ENCODE measurements around the gene MAGEA3.
"Not testable (repeated sequence)": the region's sequence is repeated elsewhere in the genome, so short reads cannot be mapped to it uniquely, and the experiment has no call there.

MAGEA3 gene

GRCh38 chrX:152733261-152733975, 34.8 kb downstream of the MAGEA3 start, which contains the start of the genes CSAG1 and MAGEA12:
TSS of gene CSAG1 (minus strand) at chrX:152733721. CDS start at chrX:152732460, 1,261 bp downstream.
TSS of gene MAGEA12 (plus strand) at chrX:152733757. CDS start at chrX:152736162, 2,405 bp downstream.
- Histone ChIP-seq H3K9me3 (no peaks in the 10 kb centered on the region), H3K36me3 (no peaks in the 10 kb centered on the region), H3K4me1 (no peaks in the 10 kb centered on the region), H3K27me3 (no peaks in the 10 kb centered on the region), H3K4me3 (ENCODE audit: low read depth, low read length) (no peak within 1 kb of the TSS)
- TF ChIP-seq CTCF (IDR thresholded peaks at IDR 0.05; ENCODE audit: low read depth, low read length), result no peak
- DNase-seq, result no peak

- H3K9me3 ChIP-seq; H3K27me3 ChIP-seq; H3K36me3 ChIP-seq; DNase-seq; H3K4me3 ChIP-seq (ENCODE audit: low read depth, low read length); H3K4me1 ChIP-seq: not testable (repeated sequence)
These were observed 35.7 kb downstream of the MAGEA3 start for GRCh38 chrX:152734143-152734858.

- Histone ChIP-seq H3K4me3 (ENCODE audit: low read depth, low read length) (no peak overlapping the region), H3K9me3 (no peaks in the 10 kb centered on the region), H3K4me1 (no peaks in the 10 kb centered on the region), H3K36me3 (no peaks in the 10 kb centered on the region), H3K27me3 (no peaks in the 10 kb centered on the region)
- TF ChIP-seq CTCF (IDR thresholded peaks at IDR 0.05; ENCODE audit: low read depth, low read length), result no peak
- no peak for DNase-seq
These were observed 36.5 kb downstream of the MAGEA3 start for GRCh38 chrX:152735101-152735500.

- Histone ChIP-seq H3K9me3 (no peaks in the 10 kb centered on the region), H3K27me3 (no peaks in the 10 kb centered on the region), H3K4me3 (ENCODE audit: low read depth, low read length) (no peak overlapping the region), H3K36me3 (no peaks in the 10 kb centered on the region), H3K4me1 (no peaks in the 10 kb centered on the region)
- TF ChIP-seq CTCF (IDR thresholded peaks at IDR 0.05; ENCODE audit: low read depth, low read length), result no peak
- DNase-seq, result no peak
These were observed 37.4 kb downstream of the MAGEA3 start for GRCh38 chrX:152735860-152736511.

GRCh38 chrX:152736528-152736927, 37.9 kb downstream of the MAGEA3 start:
- H3K27me3 ChIP-seq; H3K4me1 ChIP-seq; H3K9me3 ChIP-seq; H3K4me3 ChIP-seq (ENCODE audit: low read depth, low read length); DNase-seq; H3K36me3 ChIP-seq: not testable (repeated sequence)

GRCh38 chrX:152738560-152738959, 40.0 kb downstream of the MAGEA3 start:
- DNase-seq, result no peak
- no peaks in the 10 kb centered on the region for H3K27me3 ChIP-seq
- no peaks in the 10 kb centered on the region for H3K4me1 ChIP-seq
- no peak overlapping the region for H3K4me3 ChIP-seq (ENCODE audit: low read depth, low read length)
- H3K36me3 ChIP-seq, result no peaks in the 10 kb centered on the region
- TF ChIP-seq CTCF (IDR thresholded peaks at IDR 0.05; ENCODE audit: low read depth, low read length), result no peak
- no peaks in the 10 kb centered on the region for H3K9me3 ChIP-seq

Measured in BE2C (cell line).